Esophagus squamous epithelium (tissue), 5 donors: ENCODE data around the gene S100B. TPM values are rescaled to one million over a fixed set of nuclear protein-coding genes. Genes with fewer than 3 reads are reported as not detected.

Source experiments
- DNase-seq: peaks from one replicate; lab custom pipeline; 2025; lab: John Stamatoyannopoulos, UW
- H3K27ac ChIP-seq, 4 donors: fragments of 200-600 bp; sonication (generic); one replicate each; pipeline ENCODE4 v1.5.1; 2016 to 2019; ENCODE audit warnings: mild to moderate bottlenecking in 1 of 4
- H3K27me3 ChIP-seq, 4 donors: fragments of 200-600 bp; sonication (generic); 1 replicate in 3 of 4; 2 replicates in 1 of 4; pipeline versions ENCODE4 v1.5.1 to v1.6.0; 2017 to 2021; ENCODE audit warnings: antibody characterized with exemption in 1 of 4
- H3K36me3 ChIP-seq, 3 donors: fragments of 200-600 bp; sonication (generic); one replicate each; pipeline ENCODE4 v1.5.1; 2016 to 2019
- H3K4me1 ChIP-seq, 3 donors: fragments of 200-600 bp; sonication (generic); one replicate each; pipeline ENCODE4 v1.5.1; 2017 to 2019
- H3K4me3 ChIP-seq, 4 donors: fragments of 200-600 bp; sonication (generic); 1 replicate in 3 of 4; 2 replicates in 1 of 4; pipeline ENCODE4 v1.5.1; 2016 to 2019; ENCODE audit warnings: mild to moderate bottlenecking in 2 of 4, moderate library complexity in 1 of 4
- H3K9me3 ChIP-seq, 3 donors: fragments of 200-600 bp; sonication (generic); one replicate each; pipeline ENCODE4 v1.5.1; 2016 to 2019
- CTCF ChIP-seq, 6 experiments: fragments of 450-650 bp in 4 of 6; fragments of 200-600 bp in 2 of 6; sonication (generic) in 2 of 6; IDR thresholded peaks; one replicate each; pipeline ENCODE4 v1.5.1; 2016 to 2019; ENCODE audit warnings: antibody characterized with exemption in 6 of 6, mild to moderate bottlenecking in 4 of 6, moderate library complexity in 4 of 6
- POLR2A ChIP-seq, 4 donors: fragments of 450-650 bp; IDR thresholded peaks; one replicate each; pipeline ENCODE4 v1.6.1; 2017; ENCODE audit warnings: antibody characterized with exemption in 4 of 4, mild to moderate bottlenecking in 4 of 4, moderate library complexity in 3 of 4
- WGBS, 2 donors: methylation state at CpG; one replicate each; pipeline ENCODE4 v1.1.5; 2018; 5-methylcytosine and 5-hydroxymethylcytosine counted together
- intact Hi-C: fragments of 100-400 bp; cut with DNase I; formaldehyde crosslinking; loops from one replicate; pipeline ENCODE4 v1.15.0; 2022
- total RNA-seq, 4 donors: library from RNA; depleted of rRNA; stranded (reverse); fragments of >200 nt; gene quantifications; one replicate each; pipeline ENCODE4 v1.1.0, GENCODE V29; 2016
- donor health status: DM: yes; HTN: yes; CAD: no.

The S100B gene
- total RNA-seq, 4 donors from 2014 or later, result 0.57 to 14.7 (median 8.2) TPM; not detected in 1

GRCh38 chr21:46598581-46599572, 6.0 kb downstream of the S100B start:
- DNase-seq, result no peak
- Histone ChIP-seq H3K4me1 (peaks cover 0 to 19% (median 7%) of the 10 kb centered on the region in 3 donors), H3K4me3 (no peak overlapping the region), H3K9me3 (peaks cover 0 to 6% (median 0%) of the 10 kb centered on the region in 3 donors), H3K27ac (peak overlapping the region in 1 of 4 donors; percentile 65), H3K36me3 (no peaks in the 10 kb centered on the region), H3K27me3 (no peaks in the 10 kb centered on the region)
- intact Hi-C loops, result no loop called here
- 53 to 67% methylated on average over 15 to 20 of the region's 38 CpGs for WGBS, 2 donors
- TF ChIP-seq POLR2A (IDR thresholded peaks at IDR 0.05) (no peak), CTCF (IDR thresholded peaks at IDR 0.05) (no peak)

GRCh38 chr21:46597896-46598343, 7.0 kb downstream of the S100B start:
- intact Hi-C loops, result no loop called here
- TF ChIP-seq CTCF (IDR thresholded peaks at IDR 0.05) (no peak), POLR2A (IDR thresholded peaks at IDR 0.05) (no peak)
- 84 to 91% methylated on average over 8 to 11 of the region's 20 CpGs for WGBS, 2 donors

GRCh38 chr21:46597031-46597430, 7.9 kb downstream of the S100B start:
- H3K4me3 ChIP-seq, result no peak overlapping the region
- no peaks in the 10 kb centered on the region for H3K27me3 ChIP-seq
- no peak for DNase-seq
- TF ChIP-seq POLR2A (IDR thresholded peaks at IDR 0.05) (no peak), CTCF (IDR thresholded peaks at IDR 0.05) (no peak)
- H3K9me3 ChIP-seq, result peaks cover 0 to 19% (median 0%) of the 10 kb centered on the region in 3 donors
- H3K27ac ChIP-seq, result no peak overlapping the region
- WGBS, 2 donors, result 40% methylated on average over 1 of the region's 8 CpGs; no CpG with 5 or more reads in 1 of the 2 donors
- intact Hi-C loops, result no loop called here
- peaks cover 0 to 19% (median 7%) of the 10 kb centered on the region in 3 donors for H3K4me1 ChIP-seq
- no peaks in the 10 kb centered on the region for H3K36me3 ChIP-seq

More at GRCh38 chr21:46597896-46598343, 7.0 kb downstream of the S100B start:
- Histone ChIP-seq H3K9me3 (peaks cover 0 to 14% (median 0%) of the 10 kb centered on the region in 3 donors), H3K4me3 (no peak overlapping the region), H3K27ac (no peak overlapping the region), H3K27me3 (no peaks in the 10 kb centered on the region), H3K4me1 (peaks cover 0 to 19% (median 7%) of the 10 kb centered on the region in 3 donors), H3K36me3 (no peaks in the 10 kb centered on the region)
- DNase-seq, result no peak

GRCh38 chr21:46596201-46596600, 8.7 kb downstream of the S100B start:
- Histone ChIP-seq H3K4me3 (no peak overlapping the region), H3K4me1 (peaks cover 0 to 19% (median 7%) of the 10 kb centered on the region in 3 donors), H3K9me3 (peaks cover 0 to 21% (median 0%) of the 10 kb centered on the region in 3 donors), H3K27ac (no peak overlapping the region), H3K36me3 (no peaks in the 10 kb centered on the region), H3K27me3 (no peaks in the 10 kb centered on the region)
- TF ChIP-seq POLR2A (IDR thresholded peaks at IDR 0.05) (no peak), CTCF (IDR thresholded peaks at IDR 0.05) (no peak)
- WGBS, 2 donors, result 100% methylated on average over 1 of the region's 1 CpG; no CpG with 5 or more reads in 1 of the 2 donors
- intact Hi-C loops, result no loop called here
- no peak for DNase-seq

GRCh38 chr21:46594276-46594675, 10.6 kb downstream of the S100B start:
- TF ChIP-seq CTCF (IDR thresholded peaks at IDR 0.05) (no peak), POLR2A (IDR thresholded peaks at IDR 0.05) (no peak)
- peaks cover 0 to 10% (median 7%) of the 10 kb centered on the region in 3 donors for H3K4me1 ChIP-seq
- peaks cover 0 to 40% (median 12%) of the 10 kb centered on the region in 3 donors for H3K9me3 ChIP-seq
- intact Hi-C loops, result no loop called here
- no peak for DNase-seq
- no peaks in the 10 kb centered on the region for H3K36me3 ChIP-seq
- no peak overlapping the region for H3K27ac ChIP-seq
- WGBS, 2 donors, result 76 to 78% methylated on average over 5 to 8 of the region's 8 CpGs
- H3K27me3 ChIP-seq, result no peaks in the 10 kb centered on the region
- no peak overlapping the region for H3K4me3 ChIP-seq
